GM18511 (cell line): ENCODE data around the gene ARHGAP15.

Source experiments
- ATAC-seq: cut with Tn5 transposase; IDR thresholded peaks from one replicate; pipeline ENCODE4 v1.9.1; 2021; ENCODE audit warnings: mild to moderate bottlenecking, moderate library complexity; ENCODE audit not compliant: unreplicated experiment

The ARHGAP15 gene

DNA sequence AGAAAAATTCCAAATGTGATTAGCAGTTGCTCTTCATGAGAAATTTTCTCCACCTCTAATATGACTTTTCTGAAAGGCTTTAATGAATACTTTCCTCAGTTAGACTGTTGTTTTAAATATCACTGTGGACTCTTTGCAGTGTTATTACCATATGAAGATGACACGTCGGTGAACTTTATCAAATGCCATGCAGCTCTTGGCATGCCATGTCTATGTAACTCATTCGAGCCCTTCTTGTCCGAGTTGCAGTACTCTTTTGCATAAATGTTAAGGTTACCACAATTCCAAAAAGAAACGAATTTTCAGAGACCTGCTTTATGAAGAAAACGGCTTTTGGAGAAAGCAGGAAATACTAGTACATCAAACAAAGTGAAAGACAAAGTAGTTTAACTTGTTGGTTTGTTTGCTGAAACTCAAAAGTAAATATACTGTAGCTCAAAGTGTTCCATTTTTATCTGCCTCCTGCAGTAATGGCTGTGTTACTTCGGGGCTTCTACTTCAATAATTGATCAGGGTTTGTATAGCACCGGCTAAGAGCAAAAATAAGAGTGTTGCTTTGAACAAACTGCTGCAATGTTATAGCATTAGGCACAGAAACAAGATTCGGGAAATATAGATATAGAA, 204.1 kb downstream of the ARHGAP15 start:
- ATAC-seq, result no peak

DNA sequence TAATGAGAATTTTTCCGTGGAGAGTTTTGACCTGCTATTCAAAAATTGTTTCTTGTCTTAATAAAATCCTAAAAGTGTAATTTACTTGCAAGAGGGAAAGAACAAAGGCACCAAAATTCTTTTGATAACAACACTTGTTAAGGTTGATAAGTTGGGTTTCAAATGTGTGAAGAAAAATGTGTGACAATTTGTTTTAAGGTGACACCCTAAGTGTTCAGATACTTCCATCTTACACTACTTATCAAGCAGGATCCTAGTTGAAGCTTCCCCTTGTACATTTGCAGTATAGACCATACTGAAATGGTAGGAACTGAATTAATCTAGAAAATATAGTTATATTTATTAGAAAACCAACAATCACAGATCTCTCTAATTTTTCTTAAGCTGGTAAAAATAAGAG, 204.6 kb downstream of the ARHGAP15 start:
- ATAC-seq, result no peak

DNA sequence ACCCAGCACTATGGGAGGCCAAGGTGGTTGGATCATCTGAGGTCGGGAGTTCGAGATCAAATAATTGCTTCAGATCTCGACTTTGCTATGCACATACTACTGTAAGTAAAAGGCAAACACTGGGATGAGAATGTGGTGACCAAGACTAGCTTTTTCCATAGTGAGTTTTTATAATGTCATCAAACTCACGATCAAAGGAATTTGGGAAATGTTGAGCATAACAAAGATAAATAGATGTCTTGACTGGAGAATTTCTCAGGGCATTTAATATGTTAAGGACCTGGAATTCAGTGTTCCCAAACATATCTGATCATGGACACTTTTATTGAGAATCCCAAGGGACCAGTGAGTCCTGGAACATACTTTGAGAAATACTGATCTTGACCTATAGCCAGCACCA, 205.6 kb downstream of the ARHGAP15 start:
- no peak for ATAC-seq

DNA sequence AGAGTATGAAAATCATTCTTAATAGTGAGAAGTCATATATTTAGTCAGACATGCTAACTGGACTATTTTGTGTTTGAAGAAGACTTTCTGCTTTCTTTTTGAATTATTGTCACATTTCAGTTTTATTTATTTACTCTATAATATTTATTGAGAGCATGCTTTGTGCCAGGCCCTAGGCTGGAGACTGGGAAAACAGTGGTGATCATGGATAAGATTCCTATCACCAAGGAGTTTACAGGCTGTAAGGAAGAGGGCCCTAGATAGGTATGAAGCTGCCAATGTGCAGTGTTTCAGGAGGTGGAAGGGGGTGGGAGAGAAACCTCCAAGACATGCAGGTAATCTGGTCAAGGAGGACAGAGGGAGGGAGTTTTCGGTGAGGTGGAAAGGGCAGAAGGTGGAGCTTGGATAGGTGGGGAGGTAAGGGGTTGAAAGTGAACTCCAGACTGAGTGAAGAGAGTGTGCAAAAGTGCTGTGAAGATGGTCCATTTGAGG, 207.5 kb downstream of the ARHGAP15 start:
- no peak for ATAC-seq

DNA sequence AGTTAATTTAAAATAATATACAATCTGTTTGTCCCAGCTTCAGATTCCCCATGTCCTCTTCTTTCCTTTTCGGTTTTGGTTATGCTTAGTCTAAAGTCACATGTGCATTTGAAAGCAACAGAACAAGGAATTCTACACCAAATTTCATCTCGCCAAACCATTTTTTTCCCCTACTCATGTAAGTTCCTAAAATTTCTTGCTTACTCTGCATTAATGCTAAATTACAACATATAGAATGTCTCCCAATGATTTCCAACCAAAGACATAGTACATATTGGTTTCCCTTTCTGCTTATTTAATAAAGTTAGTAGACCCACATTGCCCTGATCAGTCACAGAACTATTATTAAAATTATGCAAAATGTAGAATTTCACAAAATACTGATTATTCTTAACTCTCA, 212.3 kb downstream of the ARHGAP15 start:
- no peak for ATAC-seq

DNA sequence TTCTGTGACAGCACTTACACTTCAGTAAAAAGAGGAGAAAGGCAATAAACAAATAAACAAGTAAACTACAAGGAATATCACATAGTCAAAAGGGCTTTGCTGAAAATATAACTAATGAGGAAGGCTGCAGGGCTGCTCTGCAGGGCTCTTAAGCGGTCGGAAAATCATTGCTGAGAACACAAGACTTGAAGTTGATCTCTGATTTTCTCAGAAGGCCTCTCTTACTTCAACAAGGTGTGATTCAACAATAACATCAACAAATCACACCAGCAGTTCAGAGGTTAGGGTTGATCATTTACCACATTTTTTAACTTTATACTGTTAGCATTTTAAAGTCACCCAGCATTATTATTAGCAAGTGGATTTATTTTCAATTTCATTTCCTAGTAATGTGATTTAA, 215.6 kb downstream of the ARHGAP15 start:
- no peak for ATAC-seq

DNA sequence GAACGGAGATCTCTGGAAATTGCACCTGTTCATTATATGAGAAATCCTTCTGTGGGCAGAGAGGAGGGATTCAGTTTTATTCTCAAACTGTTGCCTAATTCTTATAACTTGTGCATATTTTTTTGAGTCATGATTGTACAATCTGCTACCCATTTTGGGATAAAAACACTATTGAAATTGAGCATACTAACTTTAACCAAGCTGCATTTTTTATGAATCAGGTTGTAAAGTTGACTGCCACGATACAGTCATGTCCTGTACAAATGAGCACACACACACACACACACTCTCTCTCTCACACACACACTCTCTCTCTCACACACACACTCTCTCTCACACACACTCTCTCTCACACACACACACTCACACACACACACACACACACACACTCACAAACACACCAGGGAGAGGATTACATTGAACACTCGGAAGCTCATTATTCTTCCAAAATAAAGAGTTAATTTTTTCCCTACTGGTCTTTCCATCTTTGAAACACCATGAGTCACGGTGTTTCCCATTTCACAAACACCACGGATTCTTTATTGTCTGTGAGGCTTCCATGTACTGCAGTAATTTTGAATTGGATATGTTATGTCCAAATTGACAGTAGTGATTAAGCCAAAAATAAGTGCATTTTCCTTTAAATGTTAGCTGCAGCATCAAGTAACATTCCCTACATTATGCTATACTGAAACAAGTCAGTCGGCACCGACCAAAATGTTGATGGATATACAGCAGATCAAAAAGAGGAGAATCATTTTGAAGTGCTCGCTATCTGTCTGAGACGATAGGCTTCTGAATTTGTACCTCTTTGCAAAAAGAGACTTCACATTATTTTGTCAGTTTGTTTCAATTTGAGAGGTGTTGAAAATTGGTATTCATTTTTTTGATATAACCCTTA, 216.9 kb downstream of the ARHGAP15 start:
- no peak for ATAC-seq

DNA sequence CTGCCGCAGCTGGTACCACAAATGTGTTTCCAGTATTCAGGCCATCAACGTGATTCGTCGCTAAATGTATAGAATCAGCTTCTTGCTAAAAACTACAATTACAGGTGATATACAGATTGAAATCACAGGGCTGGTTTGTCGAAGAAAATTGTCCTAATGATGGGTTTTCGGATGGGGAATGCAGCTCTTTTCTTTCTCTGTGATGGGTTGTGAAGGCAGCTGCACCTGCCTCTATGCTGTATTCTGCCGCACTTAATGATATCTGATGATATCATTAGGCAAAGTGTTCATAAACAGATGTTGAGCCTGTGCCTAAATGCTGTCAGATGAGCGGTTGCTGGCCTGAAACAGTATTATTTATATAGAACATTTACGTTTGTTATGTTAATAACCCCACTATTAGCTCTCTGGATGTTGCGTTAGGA, 218.1 kb downstream of the ARHGAP15 start:
- no peak for ATAC-seq

DNA sequence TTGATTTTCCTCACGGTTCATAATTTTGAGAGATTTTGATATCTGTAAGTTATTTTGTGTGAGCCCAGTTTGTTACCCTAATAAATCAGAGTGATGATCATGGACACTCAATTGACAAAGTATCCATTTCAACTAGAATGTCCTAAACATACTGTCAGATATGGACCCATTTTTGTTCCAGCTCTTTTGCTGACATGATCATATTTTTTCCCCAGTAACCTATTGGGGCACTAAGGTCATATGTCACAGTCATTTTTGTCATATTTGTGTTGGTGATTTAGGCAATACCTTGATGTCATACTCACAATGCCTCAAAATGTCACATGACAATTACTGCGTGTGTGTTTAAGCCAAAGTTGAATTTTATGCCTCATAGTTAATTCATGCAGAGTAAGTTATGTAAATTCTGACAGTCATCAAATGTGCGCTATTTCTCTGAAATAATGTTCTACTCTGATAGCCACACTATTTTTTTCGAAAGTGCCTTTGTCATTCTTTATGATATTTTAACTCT, 218.7 kb downstream of the ARHGAP15 start:
- ATAC-seq, result no peak

DNA sequence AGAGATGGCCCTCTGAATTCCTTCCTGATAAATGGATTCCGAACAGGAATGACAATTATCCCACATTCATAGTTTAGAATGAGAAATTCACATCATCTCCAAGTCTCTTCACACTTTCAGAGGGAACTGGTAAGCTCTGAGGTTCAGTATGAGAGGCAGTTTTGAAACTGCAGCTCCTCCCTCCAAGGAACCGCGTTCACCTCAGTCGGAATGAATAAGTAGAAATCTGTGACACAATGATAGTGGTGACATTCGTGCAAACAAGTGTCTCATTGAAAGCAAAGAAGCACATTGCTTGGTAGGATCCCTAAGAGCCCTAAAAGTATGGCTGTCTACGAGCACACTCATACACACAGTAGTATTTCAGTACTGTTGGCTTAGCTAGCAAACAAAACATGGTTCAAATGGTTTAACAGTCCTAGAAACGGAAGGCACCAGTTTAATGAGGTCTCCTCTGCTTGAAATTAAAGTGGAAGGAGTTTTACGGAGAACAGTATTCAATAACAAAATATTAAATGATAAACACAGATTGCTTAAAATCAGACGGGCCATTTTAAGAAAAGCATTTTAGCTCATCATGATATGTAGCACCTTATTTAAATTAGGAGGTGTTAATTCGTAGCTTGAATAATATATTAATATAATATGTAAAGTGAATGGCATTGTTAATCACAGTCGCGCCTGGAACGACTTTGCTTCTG, 225.0 kb downstream of the ARHGAP15 start:
- ATAC-seq, result no peak

DNA sequence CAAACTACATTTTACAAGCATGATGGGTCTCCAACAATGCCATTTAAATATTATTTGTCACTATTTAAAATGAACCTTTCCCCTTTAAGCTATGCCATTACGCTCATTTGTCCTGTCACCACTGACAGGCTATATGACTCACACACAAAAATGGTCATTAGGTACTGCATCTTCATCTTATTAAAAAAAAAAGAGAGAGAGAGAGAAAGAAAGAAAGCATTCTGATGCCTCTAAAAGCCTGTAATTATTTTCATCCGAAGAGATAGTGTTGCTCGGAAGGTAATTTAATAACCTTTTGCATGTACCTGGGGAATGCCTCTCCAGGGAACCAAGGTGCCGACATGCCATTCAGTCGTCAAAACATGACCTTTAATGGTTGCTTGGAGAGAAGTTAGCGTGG, 226.7 kb downstream of the ARHGAP15 start:
- no peak for ATAC-seq

DNA sequence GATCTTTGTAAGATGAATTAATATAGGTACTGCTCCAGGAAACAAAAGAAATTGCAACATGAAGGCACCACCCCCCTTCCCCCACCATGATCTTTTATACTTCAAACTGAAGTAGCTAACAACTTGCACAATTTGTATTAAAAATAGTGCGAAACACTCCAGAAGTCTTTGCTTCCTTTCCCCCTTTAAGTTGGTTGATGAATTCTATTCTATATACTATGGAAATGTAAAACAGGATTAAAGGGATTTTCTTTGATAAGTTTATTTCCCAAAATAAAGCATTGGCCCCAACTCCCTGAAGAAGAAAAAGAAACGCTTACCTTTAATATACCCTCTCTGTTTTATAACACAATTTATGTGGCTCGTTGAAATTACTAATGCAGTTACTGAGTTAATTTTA, 227.1 kb downstream of the ARHGAP15 start:
- no peak for ATAC-seq

DNA sequence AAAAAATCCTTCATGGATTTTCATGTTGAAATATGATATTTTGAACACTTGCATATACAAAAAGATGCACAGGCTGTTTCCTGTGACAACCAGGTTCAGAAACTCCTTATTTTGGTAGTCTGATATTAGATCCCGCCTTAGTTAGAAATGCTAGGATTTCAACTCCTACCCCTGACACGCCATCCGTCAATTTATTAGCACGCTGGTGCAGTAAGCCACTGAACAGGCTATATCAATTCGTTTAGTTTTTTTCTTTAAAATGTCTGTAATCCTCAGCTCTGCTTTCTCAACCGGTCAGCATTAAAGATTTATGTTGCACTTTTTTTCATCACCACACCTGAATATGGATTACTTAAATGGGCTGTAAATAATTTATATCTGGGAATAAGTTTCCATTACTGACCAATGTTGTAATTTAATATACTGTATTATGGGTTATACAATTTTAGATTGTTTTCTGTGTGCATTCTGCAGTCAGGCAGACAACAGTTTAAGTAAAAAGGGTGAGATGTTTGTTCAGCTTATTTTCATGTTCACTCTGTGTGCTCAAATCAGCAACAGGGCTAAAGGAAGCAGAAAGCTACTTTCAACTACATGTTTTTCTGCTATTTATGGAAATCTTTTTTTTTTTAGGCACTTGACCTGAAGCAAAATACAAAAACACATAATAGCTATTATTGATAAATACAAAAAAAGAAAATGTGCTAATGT, 227.7 kb downstream of the ARHGAP15 start:
- no peak for ATAC-seq

DNA sequence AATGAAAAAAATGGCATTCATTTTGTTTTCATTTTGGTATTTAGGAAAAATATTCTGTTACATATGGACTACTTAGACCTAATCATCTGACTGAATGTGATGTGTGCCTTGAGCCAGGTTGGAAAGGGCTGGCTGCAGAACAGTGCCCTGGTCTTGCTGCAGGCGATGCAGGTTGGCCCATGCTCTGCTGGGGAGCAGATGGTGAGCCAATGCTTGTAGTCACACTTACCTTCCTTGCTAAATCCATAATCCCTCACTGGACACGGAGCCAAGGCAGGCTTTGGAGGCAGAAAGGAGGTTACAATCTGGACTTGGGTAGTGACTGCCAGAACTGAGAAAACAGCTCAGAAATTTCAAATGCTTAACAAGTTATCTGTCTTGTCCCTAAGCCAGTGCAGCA, 228.7 kb downstream of the ARHGAP15 start:
- no peak for ATAC-seq

DNA sequence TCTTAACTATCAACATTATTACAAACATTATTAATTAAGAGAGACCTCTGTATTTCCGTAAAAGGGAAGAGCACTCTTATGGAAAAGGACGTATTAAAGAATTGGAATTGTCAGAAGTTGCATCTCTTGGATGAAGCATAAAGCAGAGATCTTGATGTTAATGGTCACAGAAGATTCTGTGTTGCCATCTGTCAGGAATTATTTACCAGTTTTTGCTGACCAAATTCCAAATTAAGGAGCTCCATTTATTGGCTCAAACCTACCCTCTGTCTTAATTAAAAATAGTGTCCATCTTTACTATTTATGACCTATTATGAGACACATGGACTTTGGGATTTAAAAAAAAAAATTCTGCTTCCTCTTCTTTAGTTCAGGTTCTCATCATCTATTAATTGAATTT, 232.1 kb downstream of the ARHGAP15 start:
- ATAC-seq, result no peak

DNA sequence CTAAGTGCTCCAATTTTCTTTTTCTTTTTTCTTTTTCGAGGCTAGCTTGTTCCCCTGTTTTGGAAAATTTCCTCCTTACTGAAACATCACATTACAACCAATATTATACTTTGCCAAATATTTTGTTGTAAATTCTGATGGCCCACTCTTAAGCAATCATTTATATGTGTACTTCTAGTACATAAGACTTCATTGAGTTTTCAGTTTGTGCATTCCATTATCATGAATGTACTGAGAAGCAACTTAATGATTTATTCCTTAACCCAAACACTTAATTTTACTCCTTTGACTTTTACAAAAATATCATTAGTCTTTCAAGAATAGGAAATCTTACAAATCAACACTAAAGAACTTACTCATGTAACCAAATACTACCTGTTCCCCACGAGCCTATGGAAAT, 242.4 kb downstream of the ARHGAP15 start:
- ATAC-seq, result no peak

DNA sequence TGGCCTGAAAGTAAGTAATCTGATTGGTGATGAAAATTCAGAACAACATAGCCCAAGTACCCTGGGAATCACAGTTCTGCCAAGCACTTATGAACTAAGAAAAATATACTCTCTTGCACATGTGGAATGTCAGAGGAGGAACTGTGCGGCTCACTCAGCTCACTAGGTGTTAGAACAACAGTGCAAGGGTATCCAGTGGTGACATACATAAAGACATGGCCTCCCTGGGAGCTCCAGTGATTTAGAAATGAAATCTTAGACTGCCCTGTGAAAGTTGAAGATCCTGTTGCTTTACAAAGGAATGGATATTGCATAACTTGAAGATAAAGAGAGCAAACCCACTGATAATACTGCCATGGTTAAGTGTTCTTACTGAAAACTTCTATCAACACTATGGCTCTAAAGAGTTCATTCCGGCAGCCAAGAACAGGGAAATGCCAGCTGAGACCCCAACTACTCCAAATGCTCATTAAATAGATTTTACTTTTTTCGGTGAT, 246.2 kb downstream of the ARHGAP15 start:
- ATAC-seq, result no peak

DNA sequence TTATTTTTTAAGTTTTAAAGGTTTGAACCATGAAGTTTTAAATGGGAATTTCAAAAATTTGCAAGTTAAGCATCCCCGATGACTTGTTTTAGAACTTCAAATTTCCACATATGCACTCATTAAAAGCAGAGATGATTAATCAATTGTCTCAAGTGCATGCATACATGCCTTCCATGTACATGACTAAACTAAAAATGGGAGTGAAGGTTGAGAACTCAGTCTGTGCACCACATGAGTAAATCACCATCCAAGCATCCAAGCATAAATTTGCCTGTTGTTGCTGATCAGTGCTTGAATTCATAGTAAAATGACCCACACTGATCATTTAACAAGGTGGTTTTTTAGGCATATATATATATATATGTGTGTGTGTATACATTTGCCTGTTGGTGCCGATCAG, 249.8 kb downstream of the ARHGAP15 start:
- no peak for ATAC-seq

DNA sequence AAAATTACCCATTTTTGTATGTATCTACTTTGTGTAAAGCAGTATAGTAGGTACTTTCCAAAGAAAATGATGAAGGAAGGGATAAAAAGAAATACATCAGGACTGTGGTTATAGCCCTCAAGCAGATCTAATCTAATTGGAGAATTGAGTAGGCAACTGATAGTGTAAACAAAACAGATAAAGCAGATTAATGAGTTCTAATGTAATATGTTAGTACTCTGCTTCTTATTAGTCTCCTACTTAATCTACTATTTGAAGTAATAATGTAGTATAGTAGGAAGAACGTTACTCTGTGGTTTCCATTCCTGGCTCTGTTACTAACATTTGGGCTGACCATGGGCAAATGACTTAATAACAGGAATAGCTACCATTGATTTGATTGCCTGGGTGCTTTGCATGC, 250.7 kb downstream of the ARHGAP15 start:
- no peak for ATAC-seq

DNA sequence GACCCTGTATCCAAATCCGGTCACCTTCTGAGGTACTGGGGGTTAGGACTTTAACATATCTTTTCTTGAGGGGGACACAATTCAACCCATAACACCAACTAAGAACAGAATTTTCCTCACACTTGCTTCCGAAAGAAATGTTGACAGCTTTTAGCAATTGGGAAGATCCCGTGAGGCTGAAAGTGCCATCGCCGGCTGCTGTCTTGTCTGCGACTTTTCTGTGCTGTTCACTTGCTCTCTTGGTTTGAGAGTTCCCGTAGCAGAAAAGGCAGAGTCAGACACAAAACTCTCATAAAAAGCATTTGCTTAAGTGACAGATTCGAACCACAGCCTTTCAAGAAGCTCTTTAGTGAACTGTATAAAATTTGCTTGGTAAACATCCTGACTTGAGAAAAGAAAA, 253.4 kb downstream of the ARHGAP15 start:
- ATAC-seq, result no peak

DNA sequence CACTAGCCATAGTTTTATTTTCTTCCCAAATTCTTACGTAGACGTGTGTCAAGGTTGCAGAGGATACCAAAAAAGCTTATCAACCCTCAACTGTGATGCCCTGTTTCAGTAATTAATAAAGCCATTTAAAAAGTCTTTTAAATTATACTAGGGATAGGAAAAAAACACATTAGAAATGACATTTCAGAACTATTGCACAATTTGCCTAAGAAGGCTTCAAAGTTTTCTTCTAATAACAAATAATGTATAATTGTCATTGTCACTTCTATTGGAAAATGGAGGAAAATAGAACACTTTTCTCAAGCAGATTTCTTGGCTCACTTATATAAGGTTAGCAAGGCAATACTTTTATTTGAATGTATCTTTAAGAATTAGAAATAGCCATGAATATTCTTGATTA, 253.8 kb downstream of the ARHGAP15 start:
- no peak for ATAC-seq
